Measurements from ENCODE around the gene LHX4.

Gene LHX4

DNA sequence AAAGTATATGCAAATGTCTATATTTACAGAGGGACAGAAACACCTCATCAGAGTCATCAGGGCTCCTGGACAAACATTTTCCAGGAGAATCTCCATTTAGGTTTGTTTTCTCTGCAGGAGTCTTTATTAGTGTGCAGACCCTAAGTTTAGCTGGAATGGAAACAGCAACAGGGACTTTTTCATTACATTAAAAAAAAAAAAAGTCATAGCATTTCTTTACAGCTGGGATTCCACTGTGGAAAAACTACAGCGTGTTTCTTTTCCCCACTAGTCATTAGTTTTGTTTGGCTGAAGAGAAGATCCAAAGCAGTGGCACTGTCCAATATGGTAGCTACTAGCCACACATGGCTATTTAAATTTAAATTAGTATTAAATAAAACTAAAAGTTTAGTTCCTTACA is 49.6 kb downstream of the LHX4 start:
- H3K36me3 ChIP-seq (ENCODE audit: control insufficient read depth, insufficient read depth, low read length): no peaks in the 10 kb centered on the region
- no peak overlapping the region for H3K18ac ChIP-seq (ENCODE audit: low read length)
- H3K4me2 ChIP-seq (ENCODE audit: low read length): no peak overlapping the region
- no peaks in the 10 kb centered on the region for H3K79me2 ChIP-seq (ENCODE audit: control insufficient read depth, insufficient read depth, low read length)
- H2BK5ac ChIP-seq (ENCODE audit: low read length): no peak overlapping the region
- no peak overlapping the region for H2BK15ac ChIP-seq (replicated peaks; ENCODE audit: low read depth)
- H2AK5ac ChIP-seq (ENCODE audit: low read length): no peak overlapping the region
- no peak for DNase-seq
- WGBS (ENCODE audit: extremely low coverage, insufficient coverage, low lambda C conversion rate): no CpG with 5 or more reads among the region's 1 CpG
- H3K27me3 ChIP-seq (ENCODE audit: insufficient read depth, low read length, poor library complexity): no peaks in the 10 kb centered on the region
- H3K4me3 ChIP-seq (ENCODE audit: low read length): no peak overlapping the region
- H3K4me1 ChIP-seq (ENCODE audit: control insufficient read depth, low read depth, low read length): no peaks in the 10 kb centered on the region
- no peak overlapping the region for H3K4ac ChIP-seq (ENCODE audit: low read depth, low read length)
- H3K23ac ChIP-seq (ENCODE audit: low read length): no peak overlapping the region
- H2BK120ac ChIP-seq (ENCODE audit: low read depth, low read length): no peak overlapping the region
- H3K79me1 ChIP-seq (ENCODE audit: low read length): no peaks in the 10 kb centered on the region
- no peak overlapping the region for H4K8ac ChIP-seq (ENCODE audit: low read depth, low read length)
- no peak overlapping the region for H3K27ac ChIP-seq (ENCODE audit: low read depth, low read length)
- no peak overlapping the region for H4K5ac ChIP-seq (ENCODE audit: low read length)
- no peak overlapping the region for H3K9ac ChIP-seq (ENCODE audit: low read length)
- H3K56ac ChIP-seq (ENCODE audit: low read length): no peak overlapping the region

DNA sequence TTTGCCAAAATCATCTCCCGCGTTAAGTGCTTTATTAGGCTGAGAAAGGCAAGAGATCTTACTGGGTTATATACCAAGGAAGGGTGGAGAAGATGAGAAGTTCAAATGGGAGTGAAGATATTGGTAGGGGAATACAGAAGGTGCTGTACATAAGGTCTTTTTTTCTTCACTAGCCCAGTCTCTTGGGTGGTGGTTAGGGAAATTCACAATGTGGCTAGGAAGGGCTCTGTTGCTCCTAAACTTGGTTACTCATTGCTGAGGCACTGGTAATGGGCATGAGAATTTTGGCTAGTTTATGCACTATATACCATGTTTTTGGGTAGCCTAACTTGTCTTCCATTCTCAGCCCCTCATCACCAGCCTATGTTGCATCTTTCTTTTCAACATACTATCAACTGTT is 50.6 kb downstream of the LHX4 start:
- Histone ChIP-seq H3K4me1 (ENCODE audit: control insufficient read depth, low read depth, low read length) (no peaks in the 10 kb centered on the region), H3K27ac (ENCODE audit: low read depth, low read length) (no peak overlapping the region), H2AK5ac (ENCODE audit: low read length) (no peak overlapping the region), H4K5ac (ENCODE audit: low read length) (no peak overlapping the region), H3K18ac (ENCODE audit: low read length) (no peak overlapping the region), H3K23ac (ENCODE audit: low read length) (no peak overlapping the region), H2BK5ac (ENCODE audit: low read length) (no peak overlapping the region), H4K8ac (ENCODE audit: low read depth, low read length) (no peak overlapping the region), H2BK15ac (replicated peaks; ENCODE audit: low read depth) (no peak overlapping the region), H2BK120ac (ENCODE audit: low read depth, low read length) (no peak overlapping the region), H3K4me2 (ENCODE audit: low read length) (no peak overlapping the region), H3K56ac (ENCODE audit: low read length) (no peak overlapping the region), H3K4ac (ENCODE audit: low read depth, low read length) (no peak overlapping the region), H3K36me3 (ENCODE audit: control insufficient read depth, insufficient read depth, low read length) (no peaks in the 10 kb centered on the region), H3K9ac (ENCODE audit: low read length) (no peak overlapping the region), H3K79me1 (ENCODE audit: low read length) (no peaks in the 10 kb centered on the region), H3K4me3 (ENCODE audit: low read length) (no peak overlapping the region), H3K79me2 (ENCODE audit: control insufficient read depth, insufficient read depth, low read length) (no peaks in the 10 kb centered on the region), H3K27me3 (ENCODE audit: insufficient read depth, low read length, poor library complexity) (no peaks in the 10 kb centered on the region)
- no CpG with 5 or more reads among the region's 2 CpGs for WGBS (ENCODE audit: extremely low coverage, insufficient coverage, low lambda C conversion rate)
- no peak for DNase-seq

DNA sequence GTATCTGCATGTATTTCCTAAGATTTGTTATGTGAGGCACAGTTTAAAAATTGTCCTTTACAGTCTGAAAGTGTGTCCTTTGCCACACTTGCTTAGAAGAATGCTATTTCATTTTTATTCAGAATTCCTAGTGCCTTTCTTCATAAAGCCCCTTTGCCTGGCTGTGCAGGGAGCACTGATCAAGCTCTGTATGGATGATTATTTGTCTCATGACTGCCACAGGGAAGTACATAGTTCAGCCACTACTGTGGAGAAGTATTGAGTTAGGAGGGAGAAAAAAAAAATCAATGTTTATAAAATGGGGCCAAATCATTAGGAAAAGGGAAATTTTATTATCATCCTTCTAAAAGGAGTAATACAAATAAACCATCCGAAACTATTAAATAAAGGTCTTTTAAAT is 51.4 kb downstream of the LHX4 start:
- Histone ChIP-seq H3K4ac (ENCODE audit: low read depth, low read length) (no peak overlapping the region), H2BK15ac (replicated peaks; ENCODE audit: low read depth) (no peak overlapping the region), H3K4me2 (ENCODE audit: low read length) (no peak overlapping the region), H3K23ac (ENCODE audit: low read length) (no peak overlapping the region), H3K79me2 (ENCODE audit: control insufficient read depth, insufficient read depth, low read length) (no peaks in the 10 kb centered on the region), H3K79me1 (ENCODE audit: low read length) (no peaks in the 10 kb centered on the region), H3K9ac (ENCODE audit: low read length) (no peak overlapping the region), H4K5ac (ENCODE audit: low read length) (no peak overlapping the region), H3K18ac (ENCODE audit: low read length) (no peak overlapping the region), H3K27ac (ENCODE audit: low read depth, low read length) (no peak overlapping the region), H3K56ac (ENCODE audit: low read length) (no peak overlapping the region), H3K27me3 (ENCODE audit: insufficient read depth, low read length, poor library complexity) (no peaks in the 10 kb centered on the region), H2AK5ac (ENCODE audit: low read length) (no peak overlapping the region), H3K36me3 (ENCODE audit: control insufficient read depth, insufficient read depth, low read length) (no peaks in the 10 kb centered on the region), H4K8ac (ENCODE audit: low read depth, low read length) (no peak overlapping the region), H2BK5ac (ENCODE audit: low read length) (no peak overlapping the region), H2BK120ac (ENCODE audit: low read depth, low read length) (no peak overlapping the region), H3K4me1 (ENCODE audit: control insufficient read depth, low read depth, low read length) (no peaks in the 10 kb centered on the region), H3K4me3 (ENCODE audit: low read length) (no peak overlapping the region)
- no peak for DNase-seq
- no CpG with 5 or more reads among the region's 1 CpG for WGBS (ENCODE audit: extremely low coverage, insufficient coverage, low lambda C conversion rate)

DNA sequence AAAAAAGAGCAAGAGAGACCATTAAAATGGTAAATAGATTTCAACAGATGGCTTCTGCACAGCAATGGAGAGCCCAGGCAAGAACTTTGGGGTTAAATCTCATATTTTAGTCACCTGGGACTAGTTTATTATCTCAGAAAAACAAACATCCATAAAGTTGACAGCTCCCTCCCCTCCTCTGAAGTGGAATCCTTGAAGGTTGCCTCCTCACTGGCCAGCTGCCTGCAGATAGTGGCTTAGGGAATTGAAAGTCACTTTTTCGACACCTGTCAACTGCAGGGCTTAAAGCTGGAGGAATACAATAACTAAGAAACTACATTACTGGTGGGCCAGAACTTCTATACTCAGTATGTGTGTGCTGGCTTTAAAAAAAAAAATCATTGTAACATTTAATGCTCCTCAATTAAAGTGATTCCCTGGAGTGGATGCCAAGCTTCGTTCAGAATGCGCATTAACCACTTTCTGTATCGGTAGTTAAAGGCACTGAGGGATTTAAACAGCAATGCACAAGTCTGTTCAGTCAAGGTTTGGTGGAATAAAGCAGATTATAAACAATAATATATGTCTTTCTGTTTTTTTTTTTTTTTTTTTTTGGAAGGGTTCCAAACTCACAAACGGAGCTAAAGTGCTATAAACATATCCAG is 52.5 kb downstream of the LHX4 start:
- H3K79me1 ChIP-seq (ENCODE audit: low read length): no peaks in the 10 kb centered on the region
- no peak overlapping the region for H3K23ac ChIP-seq (ENCODE audit: low read length)
- no peak overlapping the region for H3K4me2 ChIP-seq (ENCODE audit: low read length)
- H4K5ac ChIP-seq (ENCODE audit: low read length): no peak overlapping the region
- H3K27me3 ChIP-seq (ENCODE audit: insufficient read depth, low read length, poor library complexity): no peaks in the 10 kb centered on the region
- no peak overlapping the region for H3K27ac ChIP-seq (ENCODE audit: low read depth, low read length)
- no peak overlapping the region for H3K9ac ChIP-seq (ENCODE audit: low read length)
- no peaks in the 10 kb centered on the region for H3K4me1 ChIP-seq (ENCODE audit: control insufficient read depth, low read depth, low read length)
- no CpG with 5 or more reads among the region's 5 CpGs for WGBS (ENCODE audit: extremely low coverage, insufficient coverage, low lambda C conversion rate)
- no peak for DNase-seq
- H2BK120ac ChIP-seq (ENCODE audit: low read depth, low read length): no peak overlapping the region
- H3K4ac ChIP-seq (ENCODE audit: low read depth, low read length): no peak overlapping the region
- no peaks in the 10 kb centered on the region for H3K36me3 ChIP-seq (ENCODE audit: control insufficient read depth, insufficient read depth, low read length)
- no peak overlapping the region for H3K4me3 ChIP-seq (ENCODE audit: low read length)
- H2BK5ac ChIP-seq (ENCODE audit: low read length): no peak overlapping the region
- no peak overlapping the region for H4K8ac ChIP-seq (ENCODE audit: low read depth, low read length)
- H3K56ac ChIP-seq (ENCODE audit: low read length): no peak overlapping the region
- H2BK15ac ChIP-seq (replicated peaks; ENCODE audit: low read depth): no peak overlapping the region
- H3K79me2 ChIP-seq (ENCODE audit: control insufficient read depth, insufficient read depth, low read length): no peaks in the 10 kb centered on the region
- no peak overlapping the region for H2AK5ac ChIP-seq (ENCODE audit: low read length)
- H3K18ac ChIP-seq (ENCODE audit: low read length): no peak overlapping the region

DNA sequence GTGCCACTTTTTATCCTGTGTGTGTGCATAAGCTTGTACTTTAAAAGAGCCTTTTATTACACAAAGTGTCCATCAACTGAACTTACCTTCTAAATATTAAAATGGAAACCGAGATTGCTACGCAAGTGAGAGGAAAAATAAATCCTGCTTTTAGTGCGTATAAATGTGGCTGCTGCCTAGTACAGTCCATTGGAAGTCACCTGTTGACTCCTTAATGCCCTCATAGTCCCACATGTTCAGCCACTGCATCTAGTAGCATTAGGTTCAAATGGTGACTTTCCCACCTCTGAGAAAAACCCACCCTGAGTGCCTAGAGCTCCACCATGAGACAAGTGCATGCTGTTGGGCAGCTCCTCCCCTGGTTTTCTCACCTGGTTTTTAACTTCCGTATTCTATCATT is 53.0 kb downstream of the LHX4 start:
- Histone ChIP-seq H3K36me3 (ENCODE audit: control insufficient read depth, insufficient read depth, low read length) (no peaks in the 10 kb centered on the region), H2BK15ac (replicated peaks; ENCODE audit: low read depth) (no peak overlapping the region), H4K5ac (ENCODE audit: low read length) (no peak overlapping the region), H3K23ac (ENCODE audit: low read length) (no peak overlapping the region), H3K79me2 (ENCODE audit: control insufficient read depth, insufficient read depth, low read length) (no peaks in the 10 kb centered on the region), H3K27me3 (ENCODE audit: insufficient read depth, low read length, poor library complexity) (no peaks in the 10 kb centered on the region), H3K4ac (ENCODE audit: low read depth, low read length) (no peak overlapping the region), H3K4me3 (ENCODE audit: low read length) (no peak overlapping the region), H3K79me1 (ENCODE audit: low read length) (no peaks in the 10 kb centered on the region), H3K56ac (ENCODE audit: low read length) (no peak overlapping the region), H4K8ac (ENCODE audit: low read depth, low read length) (no peak overlapping the region), H2BK5ac (ENCODE audit: low read length) (no peak overlapping the region), H2AK5ac (ENCODE audit: low read length) (no peak overlapping the region), H3K27ac (ENCODE audit: low read depth, low read length) (no peak overlapping the region), H3K9ac (ENCODE audit: low read length) (no peak overlapping the region), H3K4me2 (ENCODE audit: low read length) (no peak overlapping the region), H2BK120ac (ENCODE audit: low read depth, low read length) (no peak overlapping the region), H3K18ac (ENCODE audit: low read length) (no peak overlapping the region), H3K4me1 (ENCODE audit: control insufficient read depth, low read depth, low read length) (no peaks in the 10 kb centered on the region)
- DNase-seq: no peak
- WGBS (ENCODE audit: extremely low coverage, insufficient coverage, low lambda C conversion rate): no CpG with 5 or more reads among the region's 4 CpGs

DNA sequence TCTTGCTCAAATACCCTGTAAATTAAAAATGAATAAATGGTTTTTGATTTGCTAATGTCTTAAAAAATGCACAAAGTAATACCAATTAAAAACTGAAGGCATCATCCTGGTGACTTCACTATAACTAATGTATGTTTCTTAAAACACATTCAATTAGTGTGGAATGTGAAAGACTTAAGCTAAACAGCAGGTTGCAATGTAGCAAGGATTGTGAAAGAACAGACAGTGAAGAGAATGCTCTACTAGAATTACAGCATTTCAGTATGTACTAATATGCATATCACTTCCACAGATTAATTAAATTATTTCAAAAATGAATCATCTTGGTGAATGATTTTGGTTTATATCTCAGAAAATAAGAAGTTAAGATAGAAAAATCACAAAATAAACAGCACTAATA is 56.4 kb downstream of the LHX4 start:
- Histone ChIP-seq H4K5ac (ENCODE audit: low read length) (no peak overlapping the region), H2BK120ac (ENCODE audit: low read depth, low read length) (no peak overlapping the region), H4K8ac (ENCODE audit: low read depth, low read length) (no peak overlapping the region), H3K56ac (ENCODE audit: low read length) (no peak overlapping the region), H3K4me2 (ENCODE audit: low read length) (no peak overlapping the region), H3K4me1 (ENCODE audit: control insufficient read depth, low read depth, low read length) (no peaks in the 10 kb centered on the region), H3K23ac (ENCODE audit: low read length) (no peak overlapping the region), H3K27ac (ENCODE audit: low read depth, low read length) (no peak overlapping the region), H3K36me3 (ENCODE audit: control insufficient read depth, insufficient read depth, low read length) (no peaks in the 10 kb centered on the region), H2AK5ac (ENCODE audit: low read length) (no peak overlapping the region), H2BK5ac (ENCODE audit: low read length) (no peak overlapping the region), H3K27me3 (ENCODE audit: insufficient read depth, low read length, poor library complexity) (no peaks in the 10 kb centered on the region), H3K4ac (ENCODE audit: low read depth, low read length) (no peak overlapping the region), H3K18ac (ENCODE audit: low read length) (no peak overlapping the region), H3K79me2 (ENCODE audit: control insufficient read depth, insufficient read depth, low read length) (no peaks in the 10 kb centered on the region), H2BK15ac (replicated peaks; ENCODE audit: low read depth) (no peak overlapping the region), H3K79me1 (ENCODE audit: low read length) (no peaks in the 10 kb centered on the region), H3K4me3 (ENCODE audit: low read length) (no peak overlapping the region), H3K9ac (ENCODE audit: low read length) (no peak overlapping the region)
- no peak for DNase-seq

Measured in mesendoderm (in vitro differentiated cells).